Hypothalamus (tissue), 51 donors: ENCODE data around the gene RWDD2A.
"Not testable (repeated sequence)": the region's sequence is repeated elsewhere in the genome, so short reads cannot be mapped to it uniquely, and the experiment has no call there.

Source experiments
- DNase-seq, 51 donors: peaks; one replicate each; lab custom pipeline; 2025; lab: John Stamatoyannopoulos, UW

The RWDD2A gene

DNA sequence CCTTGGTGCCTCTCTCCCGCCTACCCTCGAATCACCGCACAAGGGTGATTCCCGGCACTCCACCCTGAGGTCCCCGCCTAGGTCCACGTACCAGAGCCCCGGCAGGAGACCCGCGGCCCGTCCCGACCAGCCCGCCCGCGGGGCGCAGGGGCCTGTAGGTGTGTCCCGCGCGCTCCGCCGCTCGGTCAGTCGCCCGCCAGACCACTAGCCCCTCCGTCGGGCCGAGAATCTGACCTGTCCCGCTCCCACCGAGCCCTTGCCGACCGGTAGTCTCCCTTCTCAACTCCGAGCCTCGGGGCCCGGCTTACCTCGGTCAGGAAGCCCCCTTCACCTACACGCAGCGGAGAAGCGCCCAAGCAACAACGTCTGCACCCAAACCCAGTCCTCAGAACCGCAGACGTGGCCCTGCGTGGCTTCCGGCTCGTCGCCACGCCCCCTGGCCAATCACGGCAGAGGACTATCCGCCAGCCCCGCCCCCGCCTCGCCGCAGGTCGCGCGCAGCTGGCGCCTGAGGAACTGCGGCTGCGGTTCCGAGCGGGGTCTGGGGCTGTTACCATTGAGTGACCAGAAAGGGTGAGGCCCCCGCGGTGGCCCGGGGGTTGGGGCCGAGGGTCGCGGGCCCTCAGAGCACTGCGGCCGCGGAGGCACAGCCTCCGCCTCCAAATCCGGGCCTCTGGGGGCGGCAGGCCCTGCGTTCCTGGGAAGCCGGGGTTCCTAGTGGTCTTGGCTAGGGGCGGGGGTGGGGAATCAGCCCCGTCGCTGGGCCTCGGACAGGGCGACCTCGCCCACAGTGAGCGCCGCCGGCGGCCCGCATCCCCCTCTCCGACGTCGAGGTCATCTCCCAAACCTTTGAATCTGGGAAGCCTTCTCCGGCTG, at the start of gene RWDD2A, which contains the start of gene PGM3:
Gene RWDD2A (plus strand): TSS at position 487 of the 876 bp plus-strand sequence. CDS start 1,095 bp downstream, outside the sequence.
Gene PGM3 (minus strand): TSS at position 395 of the 876 bp plus-strand sequence. CDS start 2,253 bp downstream, outside the sequence.
- DNase-seq, result peak; percentile 25 to 95 (median 84)

DNA sequence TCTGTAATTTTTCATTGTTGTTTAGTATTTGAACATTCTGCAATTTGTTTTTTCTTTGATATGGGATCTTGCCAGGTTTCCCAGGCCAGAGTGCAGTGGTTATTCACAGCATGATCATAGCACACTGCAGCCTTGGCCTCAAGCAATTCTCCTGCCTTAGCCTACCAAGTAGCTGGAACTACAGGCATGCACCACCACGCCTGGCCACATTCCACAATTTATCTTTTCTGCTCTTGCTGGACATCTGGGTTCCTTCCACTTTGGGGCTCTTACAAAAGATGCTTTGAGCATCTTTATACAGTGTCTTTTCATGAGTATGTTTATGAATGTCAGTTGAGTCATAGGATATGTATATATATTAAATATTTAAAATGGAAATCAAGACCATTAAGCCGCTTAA, 42.0 kb upstream of the RWDD2A start:
- DNase-seq, result no peak

DNA sequence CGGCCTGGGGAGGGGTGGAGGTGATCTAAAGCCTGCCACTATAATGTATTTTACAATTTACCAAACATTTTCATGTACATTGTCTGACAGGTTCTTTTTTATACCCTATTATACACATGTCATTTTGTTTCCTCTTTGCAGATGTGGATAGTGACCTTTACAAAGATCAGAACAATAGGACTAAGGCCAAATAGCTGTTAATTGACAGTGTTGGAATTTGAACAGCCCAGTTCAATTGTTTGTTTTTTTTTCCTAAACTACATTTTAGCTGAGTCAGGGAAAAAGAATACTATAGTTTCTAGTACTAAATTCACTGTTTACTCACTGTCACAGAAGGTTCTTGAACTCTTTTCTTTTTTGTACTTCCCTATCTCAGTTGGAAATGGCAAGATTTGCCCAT, 40.2 kb upstream of the RWDD2A start:
- no peak for DNase-seq

DNA sequence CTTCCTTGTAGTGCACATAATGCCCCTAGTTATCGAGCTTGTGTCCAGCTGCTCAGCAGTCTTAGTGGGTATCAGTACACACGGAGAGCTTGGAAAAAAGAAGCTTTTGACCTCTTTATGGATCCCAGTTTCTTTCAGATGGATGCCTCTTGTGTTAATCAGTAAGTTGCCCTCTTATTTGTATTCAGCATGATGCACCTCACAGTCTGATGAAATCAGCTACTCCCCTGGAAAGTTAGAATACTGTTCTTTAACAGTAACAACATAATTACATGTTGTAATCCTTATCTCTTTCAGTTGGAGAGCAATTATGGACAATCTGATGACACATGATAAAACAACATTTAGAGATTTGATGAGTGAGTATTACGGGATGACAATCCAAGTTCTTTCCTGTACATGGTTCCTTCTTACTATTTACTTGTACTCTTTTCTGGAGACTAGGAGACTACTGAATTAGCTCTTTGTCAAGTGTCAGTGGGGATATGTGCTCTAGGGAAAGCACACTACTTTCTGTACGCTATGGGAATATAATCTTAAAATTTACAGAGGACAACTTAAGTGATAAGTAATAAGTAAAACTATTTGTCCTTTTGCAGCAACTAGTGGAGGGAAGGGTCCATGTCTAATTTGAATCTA, 39.2 kb upstream of the RWDD2A start:
- no peak for DNase-seq

DNA sequence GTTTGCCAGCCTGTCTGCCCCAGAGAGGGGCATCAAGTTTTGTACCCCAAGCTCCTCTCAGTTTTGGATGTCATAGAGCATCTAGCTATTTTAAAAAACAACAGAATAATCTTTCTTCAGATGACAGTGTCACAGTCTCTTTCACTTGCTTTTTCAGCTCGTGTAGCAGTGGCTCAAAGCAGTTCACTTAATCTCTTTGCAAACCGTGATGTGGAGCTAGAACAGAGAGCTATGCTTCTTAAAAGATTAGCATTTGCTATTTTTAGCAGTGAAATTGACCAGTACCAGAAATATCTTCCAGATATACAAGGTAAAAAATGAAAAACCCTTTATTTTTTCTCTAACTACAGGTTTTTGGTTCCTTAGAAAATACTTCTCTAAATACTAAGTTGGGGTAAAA, 37.4 kb upstream of the RWDD2A start:
- DNase-seq, result no peak

DNA sequence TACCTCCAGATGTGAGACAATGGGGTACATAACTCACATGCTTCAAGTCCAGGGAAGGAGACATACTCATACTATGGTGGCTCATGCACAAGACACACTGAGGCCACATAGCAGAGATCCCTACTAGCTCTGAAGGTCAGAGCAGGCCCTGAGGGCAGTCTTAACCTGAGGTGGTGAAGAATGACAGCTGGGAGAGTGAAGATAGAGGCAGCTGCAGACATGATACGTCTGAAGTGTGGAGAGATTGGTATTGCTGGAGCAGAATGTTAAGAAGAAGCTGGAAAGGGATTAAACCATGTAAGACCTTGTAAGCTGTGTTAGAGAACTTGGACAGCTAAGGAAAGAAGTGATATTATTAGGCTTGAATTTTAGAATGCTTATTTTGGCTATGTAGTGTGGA, 33.0 kb upstream of the RWDD2A start:
- DNase-seq, result no peak

DNA sequence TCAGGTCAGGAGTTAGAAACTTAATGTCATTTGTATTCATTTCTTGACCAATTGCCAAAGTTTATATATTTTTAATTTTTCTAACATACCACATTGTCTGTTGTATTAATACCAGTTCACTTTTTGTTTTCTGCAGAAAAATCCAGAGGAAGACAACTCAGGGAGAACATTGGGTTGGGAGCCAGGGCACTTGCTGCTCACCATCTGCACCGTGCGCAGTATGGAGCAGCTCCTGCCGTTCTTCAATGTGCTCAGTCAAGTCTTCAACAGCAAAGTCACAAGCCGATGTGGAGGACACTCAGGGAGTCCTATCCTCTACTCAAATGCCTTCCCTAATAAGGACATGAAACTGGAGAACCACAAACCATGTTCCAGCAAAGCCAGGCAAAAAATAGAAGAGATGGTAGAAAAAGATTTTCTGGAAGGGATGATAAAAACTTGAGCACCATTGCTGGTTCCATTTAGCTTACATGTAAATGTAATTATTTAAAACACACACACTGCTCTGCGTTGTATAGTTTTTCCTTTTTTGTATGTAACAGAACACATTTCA, 25.4 kb upstream of the RWDD2A start:
- DNase-seq, result no peak

DNA sequence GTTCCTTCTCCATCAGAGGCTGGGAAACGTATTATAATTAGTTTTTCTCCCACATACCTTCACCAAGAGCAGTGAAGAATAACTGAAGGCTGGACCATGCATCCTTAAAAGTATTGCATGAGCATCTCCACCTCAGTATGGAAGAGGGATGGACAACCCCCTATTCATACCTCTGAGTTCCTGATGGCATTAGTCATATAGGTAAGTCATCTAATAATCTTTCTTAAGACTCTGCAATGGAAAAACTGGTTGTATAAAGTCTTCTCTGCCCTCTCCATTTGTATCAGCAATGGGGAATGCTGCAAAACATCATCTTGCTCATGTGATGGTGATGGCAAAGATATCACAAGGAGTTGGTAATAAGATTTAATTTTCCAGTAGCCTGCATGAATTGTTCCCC, 24.6 kb upstream of the RWDD2A start:
- no peak for DNase-seq

DNA sequence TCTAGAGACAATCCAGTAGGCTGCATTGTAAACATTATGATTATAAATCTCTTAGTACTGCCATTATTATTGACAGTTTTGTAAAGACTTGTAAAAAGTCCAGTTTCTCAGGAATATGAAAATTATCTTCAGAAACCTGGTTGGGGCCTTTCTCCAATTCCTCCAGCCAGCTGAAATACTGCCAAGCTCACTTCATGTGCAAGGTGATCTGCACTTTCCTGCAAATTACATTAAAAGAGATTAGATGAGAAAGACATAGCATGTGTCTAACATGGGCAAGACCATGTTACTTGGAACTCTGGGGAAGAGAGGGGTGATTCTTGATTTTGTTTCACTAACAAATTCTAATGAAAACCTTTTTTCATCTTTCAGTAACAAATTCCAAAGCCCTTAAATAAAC, 24.1 kb upstream of the RWDD2A start:
- no peak for DNase-seq

DNA sequence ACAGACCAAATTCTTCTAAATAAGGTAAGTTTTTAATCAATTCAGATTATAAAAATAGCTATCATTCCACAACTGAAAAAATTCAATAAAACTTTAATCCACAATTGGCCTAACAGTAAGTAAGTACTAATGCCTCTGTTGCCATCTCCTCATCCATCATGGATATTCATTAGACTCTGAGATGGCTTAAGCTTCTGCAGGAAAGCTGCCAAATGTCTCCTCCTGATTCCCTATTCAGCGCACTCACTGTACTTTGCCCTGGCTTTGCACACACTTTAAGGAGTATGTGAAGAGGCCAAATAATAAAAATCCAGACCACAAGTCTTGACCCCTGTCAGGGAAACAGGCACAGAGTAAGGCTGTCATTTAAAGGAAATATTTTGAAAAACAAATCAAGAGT, 23.6 kb upstream of the RWDD2A start:
- peak in 1 of 51 donors; percentile 16 for DNase-seq

DNA sequence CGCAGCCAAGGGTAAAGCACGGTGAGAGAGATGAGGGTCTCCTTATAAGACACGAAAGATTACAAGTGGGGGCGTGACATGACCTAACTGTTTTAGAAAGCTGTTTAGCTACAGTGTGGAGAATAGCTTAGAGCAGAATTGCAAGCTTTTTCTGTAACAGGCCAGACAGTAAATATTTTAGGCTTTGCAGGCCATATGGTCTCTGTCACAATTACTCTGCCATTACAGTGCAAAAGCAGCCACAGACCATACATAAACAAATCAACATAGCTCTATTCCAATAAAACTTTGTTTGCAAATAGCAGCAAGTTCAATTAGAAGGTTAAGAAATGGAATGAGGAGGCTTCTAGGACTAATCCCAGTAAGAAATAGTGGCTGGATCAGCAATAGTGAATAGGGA, 16.9 kb upstream of the RWDD2A start:
- DNase-seq, result no peak

DNA sequence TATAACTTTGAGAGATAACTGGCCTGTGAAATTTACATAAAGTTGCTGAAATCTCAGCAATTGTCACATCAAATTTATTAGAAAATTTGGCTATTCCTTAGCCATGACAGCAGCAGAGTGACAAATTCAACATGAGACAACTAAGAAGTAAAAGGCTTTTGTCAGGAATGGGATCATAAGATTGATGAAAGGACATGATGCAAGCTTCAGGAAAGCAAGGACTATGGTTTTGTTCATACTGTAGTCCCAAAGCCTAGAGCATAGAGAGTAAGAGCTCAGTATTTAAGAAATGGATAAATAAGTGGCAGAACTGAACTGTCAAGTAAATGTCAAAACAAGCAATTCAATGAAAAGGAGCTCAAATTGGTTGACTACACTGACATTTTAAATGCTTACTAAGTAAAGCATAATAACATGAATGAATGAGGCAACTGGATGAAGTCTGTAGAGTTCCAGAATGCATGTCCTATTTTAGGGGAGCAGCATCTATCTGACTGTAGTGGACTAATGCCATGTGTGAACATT, 12.7 kb upstream of the RWDD2A start:
- no peak for DNase-seq

DNA sequence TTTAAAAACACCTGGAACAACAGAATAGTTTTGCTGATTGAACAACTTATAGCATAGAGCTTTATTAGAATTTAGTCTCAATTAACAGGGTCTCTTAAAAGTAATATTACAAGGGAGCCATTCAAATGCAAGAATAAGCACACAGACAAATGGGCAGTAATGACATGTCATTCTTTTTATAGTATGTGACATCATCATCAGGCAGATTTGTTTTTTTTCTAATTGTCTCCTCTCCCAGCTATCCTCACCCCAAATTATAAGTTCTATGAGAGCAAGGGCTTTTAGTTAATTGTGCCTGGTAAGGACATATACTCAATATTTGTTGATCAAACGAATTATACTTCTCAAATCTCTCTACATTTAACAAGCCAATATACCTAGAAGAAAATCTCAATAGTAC, 11.0 kb upstream of the RWDD2A start:
- no peak for DNase-seq

DNA sequence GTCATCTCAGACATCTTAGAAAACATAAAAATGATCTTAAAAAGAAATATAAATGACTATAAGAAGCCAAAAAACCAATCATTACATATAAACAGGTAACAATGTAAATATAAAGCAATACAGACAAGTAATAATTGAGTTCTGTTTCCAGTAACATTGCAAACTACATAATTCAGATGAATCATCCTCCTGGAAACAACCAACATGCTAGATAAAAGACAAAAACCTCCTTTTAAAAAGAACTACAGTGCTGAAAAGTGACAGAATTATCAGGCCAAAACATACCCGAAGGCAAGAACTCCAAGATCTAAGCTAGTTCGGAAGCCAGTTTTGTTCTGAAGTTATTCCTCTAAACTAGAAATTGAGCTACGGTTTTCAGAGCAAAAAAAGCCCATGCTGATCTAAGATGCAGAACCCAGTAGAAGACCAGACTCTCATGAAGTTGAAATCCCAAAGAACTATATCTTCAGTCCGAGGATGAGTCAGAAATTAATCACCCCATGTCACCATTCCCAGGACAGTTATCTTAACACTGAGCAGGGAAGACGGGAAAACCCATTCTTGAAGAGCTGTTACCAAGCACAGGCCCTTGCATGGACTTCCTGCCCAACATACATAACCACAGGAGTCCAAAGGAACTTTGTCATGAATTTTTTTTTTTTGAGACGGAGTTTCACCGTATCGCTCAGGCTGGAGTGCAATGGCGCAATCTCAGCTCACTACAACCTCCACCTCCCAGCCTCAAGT, 9.9 kb upstream of the RWDD2A start:
- DNase-seq, result peak in 1 of 51 donors; percentile 8

DNA sequence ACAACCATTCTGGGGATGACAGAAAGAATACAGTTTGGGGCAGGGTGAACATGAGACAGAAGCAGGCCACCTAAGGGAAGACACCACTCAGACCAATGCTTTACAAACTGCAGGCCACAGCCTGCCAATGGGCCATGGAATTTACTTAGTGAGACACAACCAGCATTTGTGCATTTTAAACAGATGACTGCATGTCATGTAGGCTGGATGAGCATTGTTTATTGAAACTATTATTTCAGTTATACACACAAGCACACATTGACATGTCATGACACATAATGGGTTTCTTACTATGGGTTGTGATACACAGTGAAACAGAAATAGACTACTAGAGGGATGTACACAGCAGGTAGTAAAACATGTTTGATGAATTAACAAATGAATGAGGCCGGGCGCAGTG, 8.1 kb upstream of the RWDD2A start:
- no peak for DNase-seq

DNA sequence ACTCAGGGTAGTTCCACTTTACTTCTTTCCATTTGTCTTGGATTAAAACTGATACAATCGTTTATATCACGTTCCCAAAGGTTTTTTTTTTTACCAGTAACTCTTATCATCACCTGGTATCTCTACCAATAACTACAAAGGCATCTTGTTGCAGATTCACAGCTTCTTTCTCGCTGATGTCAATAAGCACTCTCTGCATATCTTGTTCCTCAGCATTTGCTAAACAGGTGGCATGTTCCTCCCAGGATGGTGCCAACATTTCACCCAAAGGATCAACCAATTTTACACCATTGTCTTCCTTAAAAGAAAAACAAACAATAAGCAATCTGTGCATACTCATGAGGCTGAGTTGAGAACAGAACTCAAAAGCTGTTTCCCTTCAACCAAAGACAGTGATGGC, 4.7 kb upstream of the RWDD2A start:
- DNase-seq, result no peak

DNA sequence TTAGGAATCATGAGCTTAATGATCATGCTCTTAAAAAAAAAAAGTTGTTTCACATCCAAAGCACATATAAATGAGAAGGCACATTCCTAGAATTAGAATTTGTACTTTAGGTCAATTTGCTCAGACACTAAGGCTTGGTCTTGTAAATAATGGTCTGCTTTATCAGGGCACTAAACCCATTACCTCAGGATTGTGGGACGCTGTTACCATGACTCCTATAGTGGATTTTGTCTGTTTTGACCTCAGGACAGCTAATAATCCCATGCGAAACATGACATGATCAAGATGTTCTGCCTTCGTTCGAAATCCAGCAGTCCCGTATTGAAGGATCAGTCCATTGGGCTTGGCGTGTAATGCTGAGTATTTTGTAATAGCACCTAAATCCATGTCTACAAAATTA, 2.5 kb upstream of the RWDD2A start:
- DNase-seq, result no peak

DNA sequence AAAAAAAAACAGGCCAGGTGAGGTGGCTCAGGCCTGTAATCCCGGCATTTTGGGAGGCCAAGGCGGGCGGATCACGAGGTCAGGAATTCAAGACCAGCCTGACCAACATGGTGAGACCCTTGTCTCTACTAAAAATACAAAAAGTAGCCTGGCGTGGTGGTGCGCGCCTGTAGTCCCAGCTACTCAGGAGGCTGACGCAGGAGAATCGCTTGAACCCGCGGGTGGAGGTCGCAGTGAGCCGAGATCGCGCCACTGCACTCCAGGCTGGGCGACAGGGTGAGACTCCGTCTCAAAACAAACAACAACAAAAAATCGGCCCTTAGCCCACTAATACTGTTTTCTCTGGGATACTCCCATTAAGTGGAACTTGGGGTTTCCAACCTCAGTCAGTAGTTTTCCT, 1.2 kb upstream of the RWDD2A start:
- DNase-seq, result not testable (repeated sequence)

DNA sequence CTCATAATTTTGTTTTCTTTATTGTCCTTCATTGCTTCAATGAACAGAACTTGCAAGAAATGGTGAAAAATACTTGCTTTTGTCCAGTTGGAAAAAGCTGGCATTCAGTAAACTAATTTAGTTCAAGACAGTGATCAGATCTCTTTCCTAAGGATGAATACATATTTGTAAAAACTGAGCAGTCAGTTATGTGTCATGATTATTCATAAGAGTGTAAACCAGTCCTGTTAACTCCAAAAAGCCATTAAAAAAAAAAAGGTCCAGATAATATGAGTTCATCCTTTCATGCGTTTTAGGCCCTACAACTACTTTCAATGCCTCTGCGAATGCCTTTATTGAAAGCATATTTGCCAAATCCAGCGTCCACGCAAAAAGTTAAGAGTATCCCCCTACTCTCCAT, 701 bp upstream of the RWDD2A start:
- no peak for DNase-seq

DNA sequence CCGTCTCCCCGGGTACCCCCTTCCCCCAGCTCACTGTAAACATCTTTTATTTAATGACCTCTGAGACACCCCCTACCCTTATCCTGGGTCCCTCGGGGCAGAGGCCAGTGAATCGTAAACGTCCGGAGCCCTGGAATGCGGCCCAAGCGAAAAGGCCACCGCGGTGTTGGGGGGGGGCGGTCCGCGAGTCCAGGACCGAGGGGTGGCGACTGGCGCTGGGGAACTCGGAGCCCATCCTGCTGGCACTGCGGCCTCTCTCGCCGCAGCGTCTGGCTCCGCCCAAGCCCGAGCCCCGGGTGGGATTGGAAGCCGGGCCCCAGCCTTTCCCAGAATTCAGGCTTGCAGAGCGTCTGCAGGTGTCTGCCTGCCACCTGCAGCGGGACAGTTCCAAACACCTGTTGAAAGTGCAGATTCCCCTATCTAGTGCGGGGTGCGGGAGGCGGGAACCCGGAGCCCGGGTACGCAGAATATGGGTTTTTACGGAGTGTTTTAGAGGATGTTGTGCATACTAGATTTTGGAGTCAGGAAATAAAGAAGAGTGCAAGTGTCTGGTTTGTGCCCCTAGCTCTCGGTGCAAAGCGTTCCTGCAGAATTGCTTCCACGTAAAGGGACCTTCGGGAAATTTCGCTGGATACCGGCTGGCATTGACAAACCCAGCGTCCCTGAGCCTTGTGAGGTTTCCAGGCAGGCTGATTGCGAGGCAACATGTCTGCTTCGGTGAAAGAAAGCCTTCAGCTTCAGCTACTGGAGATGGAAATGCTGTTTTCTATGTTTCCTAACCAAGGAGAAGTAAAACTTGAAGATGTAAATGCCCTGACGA, 800 bp downstream of the RWDD2A start:
- DNase-seq, result peak in 45 of 51 donors; percentile 4 to 67 (median 37)
